ENCODE measurements around the gene RNF150.
"Not testable (repeated sequence)": the region's sequence is repeated elsewhere in the genome, so short reads cannot be mapped to it uniquely, and the experiment has no call there.

RNF150 gene

DNA sequence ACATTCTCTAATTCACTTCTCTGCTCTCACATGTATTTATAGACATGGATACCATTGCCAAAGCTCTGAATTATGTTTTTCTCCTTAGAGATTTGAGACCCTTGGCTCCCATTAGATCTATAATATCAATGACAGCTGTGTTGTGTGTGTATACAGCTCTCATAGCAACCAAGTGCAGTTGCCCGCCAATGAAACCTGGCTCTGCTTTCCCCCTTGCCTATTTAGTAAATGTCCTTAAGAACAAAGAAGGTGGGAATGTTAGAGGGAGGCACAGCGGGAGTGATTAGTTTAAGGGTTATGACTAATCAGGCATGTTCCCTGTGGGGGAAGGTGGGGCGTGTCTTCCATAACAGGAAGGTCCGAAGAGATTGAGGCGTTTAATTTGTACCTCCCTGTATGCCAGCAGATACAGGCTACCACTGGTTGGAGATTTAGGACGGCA lies 276.6 kb downstream of the RNF150 start:
- DNase-seq = no peak

DNA sequence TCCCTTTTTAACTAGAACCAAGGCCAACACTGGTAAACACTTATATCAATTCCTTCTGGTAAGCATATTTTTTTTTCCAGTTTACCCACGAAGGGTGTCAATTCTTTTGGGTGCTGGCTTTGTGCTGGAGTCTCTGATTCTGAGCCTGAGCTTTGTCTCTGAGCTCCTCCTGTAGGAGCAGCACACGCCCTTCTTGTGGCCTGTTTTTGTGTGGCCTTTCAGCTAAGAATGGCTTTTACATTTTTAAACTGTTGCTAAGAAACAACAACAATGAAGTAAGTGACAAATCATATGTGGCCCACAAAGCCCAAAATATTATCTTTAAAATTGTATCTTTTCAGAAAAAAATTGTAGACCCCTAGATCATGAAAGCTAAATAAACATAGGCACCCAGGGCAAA lies 279.1 kb downstream of the RNF150 start:
- no peak for DNase-seq

DNA sequence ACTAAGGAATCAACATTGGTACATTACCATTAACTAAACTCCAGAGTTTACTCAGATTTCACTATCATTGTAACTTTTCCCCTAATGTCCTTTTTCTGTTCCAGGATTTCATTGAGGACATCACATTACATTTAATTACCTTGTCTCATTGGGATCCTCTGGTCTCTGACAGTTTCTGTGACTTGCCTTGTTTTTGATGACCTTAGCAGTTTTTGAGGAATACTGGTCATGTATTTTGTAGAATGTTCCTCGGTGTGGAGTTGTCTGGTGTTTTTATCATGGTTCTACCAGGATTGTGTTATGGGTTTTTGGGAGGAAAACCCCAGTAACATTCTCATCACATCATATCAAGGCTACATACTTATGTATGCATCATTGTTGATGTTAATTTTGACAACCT lies 281.5 kb downstream of the RNF150 start:
- no peak for DNase-seq

DNA sequence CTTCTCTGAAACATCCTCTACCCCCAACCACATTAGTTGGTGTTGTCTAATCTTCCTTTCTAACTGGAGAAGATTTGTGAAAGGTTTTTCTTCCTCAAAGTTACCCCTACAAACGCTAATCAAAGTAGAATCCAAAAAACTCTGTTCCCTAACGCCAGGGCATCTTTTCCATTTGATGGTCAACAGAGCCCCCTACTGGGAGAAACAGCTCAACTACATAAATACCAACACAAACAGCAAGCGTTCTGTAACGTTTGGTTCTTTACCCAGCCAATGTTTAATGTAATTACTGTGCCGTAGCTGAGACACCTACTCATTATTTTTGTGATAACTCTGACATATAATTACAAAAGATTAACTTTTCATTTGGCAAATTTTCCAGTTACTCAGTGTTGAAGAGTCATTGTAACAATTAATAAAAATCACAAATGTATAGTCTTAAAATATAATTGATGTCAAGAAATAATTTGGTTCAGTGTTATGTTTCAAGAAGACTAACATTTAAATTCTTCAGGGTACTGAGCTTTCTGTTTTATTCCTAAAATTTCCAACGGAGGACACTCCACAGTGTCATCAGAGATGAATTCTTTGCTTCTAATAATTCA lies 282.1 kb downstream of the RNF150 start:
- no peak for DNase-seq

DNA sequence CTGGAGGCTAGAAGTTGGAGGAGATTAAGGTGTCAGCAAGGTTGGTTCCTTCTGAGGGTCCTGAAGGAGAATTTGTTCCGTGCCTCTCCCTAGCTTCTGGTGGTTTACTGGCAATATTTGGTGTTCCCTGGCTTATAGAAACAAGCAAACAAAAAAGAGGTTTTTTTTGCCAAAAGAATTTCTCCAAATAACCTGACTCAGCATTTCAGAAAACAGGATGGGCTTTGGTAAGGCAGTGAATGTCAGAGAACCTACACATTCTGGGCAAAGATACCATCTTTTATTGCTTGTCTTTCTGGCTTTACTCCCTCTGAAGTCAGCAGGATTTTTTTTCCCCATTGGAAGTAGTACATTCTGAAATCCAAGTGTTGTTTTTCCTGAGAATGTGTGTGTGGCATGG lies 283.7 kb downstream of the RNF150 start:
- DNase-seq = no peak

DNA sequence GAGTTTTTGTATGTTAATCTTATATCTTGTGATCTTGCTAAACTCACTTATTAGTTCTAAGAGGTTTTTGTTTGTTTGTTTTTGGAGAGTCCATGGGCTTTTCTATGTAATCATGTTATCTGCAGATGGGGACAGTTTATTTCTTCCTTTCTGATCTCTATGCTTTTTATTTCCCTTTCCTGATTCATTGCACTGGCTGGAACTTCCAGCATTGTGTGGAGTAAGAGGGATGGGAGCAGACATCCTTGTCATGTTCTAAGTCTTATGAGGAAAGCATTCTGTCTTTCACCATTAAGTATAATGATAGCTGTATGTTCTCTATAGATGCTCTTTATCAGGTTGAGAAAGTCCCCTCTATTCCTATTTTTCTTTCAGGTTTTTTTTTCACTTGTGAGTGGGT lies 286.5 kb downstream of the RNF150 start:
- no peak for DNase-seq

DNA sequence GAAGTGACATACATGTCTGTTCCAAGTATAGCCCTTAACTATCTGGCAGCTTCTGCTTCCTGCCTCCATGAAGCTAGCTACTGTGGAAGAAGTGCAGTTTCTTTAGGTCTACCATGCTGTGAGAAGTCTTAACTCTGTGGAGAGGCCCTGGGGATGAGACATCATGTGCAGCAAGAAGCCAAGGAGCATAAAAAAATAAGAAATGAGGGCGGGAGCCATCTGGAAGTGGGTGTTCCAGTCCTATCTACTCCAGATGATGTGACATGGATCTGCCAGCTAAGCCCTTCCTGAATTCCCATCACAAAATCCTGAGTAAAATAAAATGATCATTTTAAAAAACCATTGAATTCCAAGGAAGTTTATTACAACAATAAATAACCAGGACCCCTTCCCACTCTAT lies 289.2 kb downstream of the RNF150 start:
- DNase-seq = no peak

DNA sequence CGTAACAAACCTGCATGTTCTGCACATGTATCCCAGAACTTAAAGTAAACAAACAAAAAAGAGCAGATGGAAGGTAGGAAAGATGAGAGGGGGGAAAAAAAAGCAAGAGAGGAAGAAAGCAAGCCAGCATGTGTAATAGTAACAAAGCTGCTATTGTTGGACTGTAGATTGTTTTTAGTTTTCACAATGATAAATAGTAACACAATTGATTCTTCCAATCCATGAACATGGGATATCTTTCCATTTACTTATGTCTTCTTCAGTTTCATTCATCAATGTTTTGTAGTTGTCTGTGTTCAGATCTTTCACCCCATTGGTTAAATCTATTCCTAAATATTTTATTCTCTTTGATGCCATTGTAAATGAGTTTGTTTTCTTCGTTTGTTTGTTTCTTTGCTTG lies 292.1 kb downstream of the RNF150 start:
- no peak for DNase-seq

DNA sequence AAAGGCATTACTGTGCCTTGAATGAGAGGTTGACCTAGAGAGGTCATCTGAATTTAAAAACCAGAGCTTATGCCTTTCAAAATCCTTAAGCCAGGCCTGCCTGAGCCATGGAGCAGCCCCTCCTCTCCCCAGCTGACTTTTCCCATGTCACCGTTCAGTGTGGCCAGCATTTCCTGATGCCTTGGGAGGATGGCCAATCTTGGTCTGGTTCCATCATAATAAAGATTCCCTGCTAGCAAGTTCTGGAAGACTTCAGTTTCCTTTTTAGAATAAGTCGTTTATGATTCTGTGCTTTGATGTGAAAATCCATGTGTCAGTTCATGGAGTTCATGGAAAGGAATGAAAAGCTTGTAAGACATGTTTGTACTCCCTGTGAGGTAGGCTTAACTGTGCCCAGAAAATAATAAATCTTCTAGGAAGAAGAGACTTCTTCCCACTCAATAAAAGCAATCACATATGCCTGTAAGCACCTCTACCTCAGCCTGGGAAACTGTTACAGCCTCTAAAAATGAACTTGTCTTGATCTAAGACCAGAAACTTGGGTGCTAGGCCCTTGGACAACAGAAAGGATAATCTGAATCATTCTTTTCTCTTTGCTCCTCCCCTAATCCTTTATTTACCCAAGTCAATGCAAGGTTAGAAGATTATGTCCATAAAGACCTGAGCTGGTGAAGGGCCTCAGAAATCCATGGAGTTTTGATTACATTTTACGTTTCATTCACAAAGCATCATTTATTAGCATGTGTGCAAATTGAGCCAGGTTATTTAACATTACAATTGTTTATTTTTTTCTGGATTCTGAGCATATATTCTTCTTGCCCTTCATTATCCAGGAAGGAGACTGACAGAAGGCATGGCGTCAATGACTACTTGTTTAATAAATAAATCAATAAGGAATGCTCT lies 293.1 kb downstream of the RNF150 start:
- DNase-seq = no peak

DNA sequence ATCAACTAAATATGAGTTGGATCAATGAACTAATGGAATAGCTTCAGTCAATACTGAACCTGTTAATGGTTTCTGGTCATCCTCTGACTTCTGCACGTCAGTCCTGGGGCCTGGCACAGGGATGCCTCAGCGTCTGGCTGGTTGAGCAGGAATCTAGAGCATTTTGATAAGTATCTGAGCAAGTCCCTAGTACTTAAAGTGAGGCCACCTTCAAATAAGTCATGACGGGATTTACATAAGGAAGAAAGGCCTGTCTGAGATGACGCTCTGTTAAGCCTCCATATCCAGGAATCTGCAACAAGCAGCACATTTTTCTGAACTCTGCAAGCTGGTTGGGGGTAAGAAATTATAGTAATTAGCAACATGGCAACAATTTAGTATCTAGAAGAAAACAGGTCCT lies 293.9 kb downstream of the RNF150 start:
- no peak for DNase-seq

DNA sequence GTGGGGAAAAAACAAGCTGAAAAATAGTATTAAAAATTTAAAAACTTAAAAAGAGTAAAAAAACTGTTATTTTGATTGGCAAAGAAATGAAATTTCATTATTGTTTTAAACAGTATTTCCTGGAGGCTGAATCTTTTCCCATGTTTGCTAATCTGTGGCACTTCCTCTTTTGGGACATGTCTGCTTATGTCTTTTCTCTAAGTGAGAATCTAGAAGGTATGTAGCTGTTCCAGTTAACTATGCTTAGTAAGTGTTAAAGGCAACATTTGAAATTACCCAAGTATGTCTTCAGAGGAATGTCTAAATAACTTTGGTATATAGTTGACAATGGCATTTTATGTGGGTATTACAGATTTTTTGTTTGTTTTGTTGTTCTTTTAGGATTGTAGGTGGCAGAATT lies 295.5 kb downstream of the RNF150 start:
- no peak for DNase-seq

DNA sequence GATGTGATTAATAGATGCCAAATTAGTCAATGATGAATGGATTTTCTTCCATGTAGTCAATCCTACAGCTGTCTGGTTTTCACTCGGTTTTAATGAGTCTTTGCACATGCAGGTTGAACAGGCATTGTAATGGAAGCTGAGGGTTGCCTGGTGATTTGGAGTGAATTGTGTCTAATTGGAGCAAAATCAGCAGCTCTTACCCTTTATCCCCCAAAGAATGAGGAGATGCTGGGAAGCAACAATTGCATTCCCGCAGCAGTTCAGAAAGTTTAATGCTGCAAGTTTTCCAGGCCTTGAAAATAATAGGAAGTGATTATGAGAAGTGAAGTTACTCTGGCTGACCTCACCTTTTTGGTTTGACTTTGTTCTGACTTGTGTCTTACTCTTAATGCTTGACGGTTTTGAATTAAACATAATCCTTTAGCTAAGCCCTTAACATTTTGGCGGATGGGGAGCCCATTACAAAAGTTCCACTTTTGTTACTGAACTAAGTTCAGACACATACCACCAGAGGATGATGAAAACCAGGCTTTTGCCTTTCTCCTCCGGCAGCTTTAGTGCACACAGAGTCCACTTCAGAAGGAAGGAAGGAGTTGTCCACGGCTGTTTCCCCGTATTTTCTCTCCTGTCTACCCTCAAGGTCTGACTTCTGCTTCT lies 298.3 kb downstream of the RNF150 start:
- DNase-seq = no peak

DNA sequence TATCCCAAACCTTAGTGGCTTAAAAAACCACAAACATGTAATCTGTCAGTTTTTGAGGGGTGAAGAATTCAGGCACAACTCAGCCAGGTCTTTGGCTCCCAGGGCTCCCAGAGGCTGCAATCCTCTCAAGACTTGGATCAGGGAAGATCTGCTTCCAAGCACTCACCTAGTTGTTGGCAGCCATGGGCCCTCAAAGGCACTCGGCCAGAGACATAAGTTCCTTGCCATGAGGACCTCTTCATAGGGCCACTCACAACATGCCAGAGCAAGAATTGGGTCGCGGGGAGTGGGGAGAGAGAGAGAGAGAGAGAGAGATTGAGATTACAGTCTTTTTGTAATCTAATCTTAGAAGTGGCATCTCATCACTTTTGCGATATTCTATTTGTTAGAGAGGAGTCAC lies 300.0 kb downstream of the RNF150 start:
- no peak for DNase-seq

DNA sequence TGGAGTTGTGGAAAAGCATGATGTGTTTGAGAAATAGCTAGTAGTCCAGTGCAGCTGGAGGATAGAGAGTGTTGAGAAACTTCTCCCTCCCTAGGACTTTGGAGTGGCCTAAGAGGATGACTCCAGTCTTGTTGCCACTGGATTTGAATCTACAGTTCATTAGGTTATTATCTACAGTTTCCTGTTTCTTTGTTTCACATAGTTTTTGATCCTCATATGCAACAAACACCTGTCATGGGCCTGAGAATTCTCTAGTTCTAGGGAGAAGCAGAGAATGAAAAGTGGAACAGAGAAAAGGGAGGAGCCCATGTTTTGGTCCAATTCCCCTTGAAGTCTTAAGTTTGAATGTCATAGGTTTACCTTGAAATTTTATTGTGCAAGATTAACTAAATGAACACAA lies 303.4 kb downstream of the RNF150 start:
- DNase-seq = no peak

DNA sequence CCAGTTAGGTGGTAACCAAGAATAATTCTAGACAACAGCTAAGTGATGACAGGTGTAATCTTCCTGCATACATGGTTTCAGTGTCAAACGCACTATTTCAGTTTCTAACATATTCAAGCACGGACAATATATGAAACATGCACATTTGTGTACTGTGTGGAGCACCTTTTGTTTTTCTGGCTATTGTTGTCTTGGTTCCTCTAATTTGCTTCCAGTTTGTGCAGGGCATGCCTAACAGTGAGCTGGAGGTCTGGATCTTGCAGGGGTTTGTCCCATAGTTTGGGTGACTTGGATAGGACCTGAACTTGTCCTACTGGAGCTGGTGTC lies 306.6 kb downstream of the RNF150 start:
- no peak for DNase-seq

DNA sequence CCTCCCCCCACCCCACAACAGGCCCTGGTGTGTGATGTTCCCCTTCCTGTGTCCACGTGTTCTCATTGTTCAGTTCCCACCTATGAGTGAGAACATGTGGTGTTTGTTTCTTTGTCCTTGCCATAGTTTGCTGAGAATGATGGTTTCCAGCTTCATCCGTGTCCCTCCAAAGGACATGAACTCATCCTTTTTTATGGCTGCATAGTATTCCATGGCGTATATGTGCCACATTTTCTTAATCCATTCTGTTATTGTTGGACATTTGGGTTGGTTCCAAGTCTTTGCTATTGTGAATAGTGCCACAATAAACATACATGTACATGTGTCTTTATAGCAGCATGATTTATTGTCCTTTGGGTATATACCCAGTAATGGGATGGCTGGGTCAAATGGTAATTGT lies 312.7 kb downstream of the RNF150 start:
- DNase-seq = not testable (repeated sequence)

DNA sequence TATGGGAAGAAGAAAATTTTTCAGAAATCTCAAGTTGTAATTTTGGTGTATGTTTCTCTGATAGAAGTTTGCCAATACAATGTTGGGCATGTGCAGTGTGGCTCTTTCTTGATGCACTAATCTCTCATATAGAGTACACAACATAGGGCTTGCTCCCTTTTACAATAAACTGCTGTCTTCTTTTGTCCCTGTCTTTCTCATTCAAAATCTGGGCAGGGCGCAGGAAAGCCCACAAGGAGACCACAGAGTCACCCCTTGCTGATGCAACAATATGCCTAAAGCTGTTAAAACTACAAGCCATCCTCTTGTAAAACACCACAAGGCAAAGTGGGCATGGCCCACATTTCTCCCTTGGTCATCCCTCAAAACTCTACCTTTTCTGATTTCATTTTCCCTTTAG lies 313.7 kb downstream of the RNF150 start:
- no peak for DNase-seq

DNA sequence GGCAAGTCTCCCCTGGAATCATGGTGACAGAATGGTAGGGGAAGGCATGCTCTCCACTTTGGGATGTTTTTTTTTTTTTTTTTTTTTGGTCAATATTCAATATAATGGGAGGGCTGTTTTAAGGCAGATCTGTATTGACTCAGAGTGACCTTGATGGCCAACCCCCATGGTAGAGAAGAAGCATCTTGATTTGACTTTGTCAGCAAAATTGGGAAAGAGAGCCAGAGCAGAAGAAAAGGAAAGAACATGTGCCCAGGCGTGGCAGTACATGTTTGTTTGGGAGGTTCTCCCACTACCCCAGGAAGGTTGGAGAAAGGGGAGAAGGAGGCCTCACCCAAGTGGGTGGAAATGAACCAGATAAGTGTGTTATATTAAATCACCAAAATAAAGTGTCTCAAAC lies 314.8 kb downstream of the RNF150 start:
- no peak for DNase-seq

DNA sequence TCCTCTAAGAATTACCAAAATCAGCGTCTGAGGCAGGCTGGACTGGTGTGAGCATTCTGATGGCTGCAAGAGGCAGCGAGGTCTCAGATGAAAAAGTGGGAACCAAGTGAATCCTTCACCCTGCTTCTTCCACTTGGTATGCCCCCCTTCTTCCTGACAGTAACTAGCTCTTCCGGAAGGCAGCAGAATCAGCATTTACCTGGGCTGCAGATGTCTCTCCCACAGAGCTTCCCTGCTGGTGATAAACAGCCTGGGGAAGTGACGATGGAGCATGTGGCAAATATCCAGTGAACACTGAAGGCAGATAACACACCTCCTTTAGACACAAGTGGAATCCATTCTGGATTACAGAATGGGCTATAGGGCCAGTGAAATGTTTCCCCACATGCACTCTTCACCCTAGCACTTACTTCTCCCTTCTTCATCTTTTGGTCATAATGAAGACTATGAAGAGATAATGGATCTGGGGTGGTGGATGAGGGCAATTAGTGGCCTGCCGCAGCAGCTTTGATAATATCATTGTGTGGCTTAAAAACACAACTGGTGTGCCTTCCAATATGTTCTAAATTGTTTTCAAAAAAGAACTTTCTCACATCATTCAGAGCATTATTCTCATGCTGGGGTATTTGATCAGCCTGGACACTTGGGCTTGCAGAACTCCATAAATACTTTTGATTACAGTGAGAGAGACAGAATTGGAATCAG lies 316.3 kb downstream of the RNF150 start:
- no peak for DNase-seq

DNA sequence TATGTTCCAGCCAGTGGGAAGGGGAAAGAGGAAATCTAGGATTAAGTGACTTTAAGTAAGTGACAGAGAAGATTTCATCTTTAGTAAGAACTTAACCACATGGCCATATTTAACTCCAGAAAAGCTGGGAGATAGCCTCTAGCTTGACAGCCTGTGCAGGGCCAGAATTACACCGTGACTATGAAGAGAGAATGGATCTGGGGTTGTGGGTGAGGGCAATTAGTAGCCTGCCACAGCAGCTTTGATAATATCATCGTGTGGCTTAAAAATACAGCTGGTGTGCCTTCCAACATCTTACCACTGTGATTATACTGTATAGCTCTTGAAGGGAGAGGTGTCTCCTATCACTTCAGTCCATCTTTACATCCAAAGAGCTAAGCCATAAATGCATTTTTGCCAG lies 319.5 kb downstream of the RNF150 start:
- no peak for DNase-seq

DNA sequence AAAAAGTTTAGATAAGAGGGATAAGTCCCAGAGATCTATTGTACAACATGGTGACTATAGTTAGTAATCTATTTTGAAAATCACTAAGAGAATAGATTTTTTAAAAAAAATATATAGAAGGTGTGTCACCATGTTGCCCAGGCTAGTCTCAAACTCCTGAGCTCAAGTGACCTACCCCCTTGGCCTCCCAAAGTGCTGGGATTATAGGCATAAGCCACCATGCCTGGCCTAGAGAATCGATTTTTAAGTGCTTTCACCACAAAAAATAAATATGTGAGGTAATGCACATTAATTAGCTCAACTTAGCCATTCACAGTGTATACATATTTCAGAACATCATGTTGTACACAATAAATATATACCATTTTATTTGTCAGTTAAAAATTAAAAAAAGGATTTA lies 320.4 kb downstream of the RNF150 start:
- DNase-seq = no peak

DNA sequence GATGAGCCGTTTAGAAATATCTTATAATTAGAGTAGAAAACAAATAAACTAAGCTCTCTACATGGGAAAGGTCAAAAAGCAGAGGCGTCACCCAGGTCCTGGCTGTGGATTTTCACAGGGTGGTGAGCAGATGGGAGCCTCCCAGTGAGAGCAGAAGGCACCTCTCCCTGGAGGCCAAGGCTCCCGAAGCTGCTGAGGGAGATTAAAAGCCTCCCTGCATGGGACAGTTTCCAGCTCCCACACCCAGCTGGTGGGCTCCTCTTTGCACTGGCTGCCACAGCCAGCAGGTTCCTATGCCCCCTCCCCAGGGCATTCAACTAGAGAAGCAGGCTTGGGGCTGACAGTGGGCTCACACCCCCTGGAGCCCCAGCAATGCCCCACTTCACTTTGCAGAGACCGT lies 321.8 kb downstream of the RNF150 start:
- no peak for DNase-seq

DNA sequence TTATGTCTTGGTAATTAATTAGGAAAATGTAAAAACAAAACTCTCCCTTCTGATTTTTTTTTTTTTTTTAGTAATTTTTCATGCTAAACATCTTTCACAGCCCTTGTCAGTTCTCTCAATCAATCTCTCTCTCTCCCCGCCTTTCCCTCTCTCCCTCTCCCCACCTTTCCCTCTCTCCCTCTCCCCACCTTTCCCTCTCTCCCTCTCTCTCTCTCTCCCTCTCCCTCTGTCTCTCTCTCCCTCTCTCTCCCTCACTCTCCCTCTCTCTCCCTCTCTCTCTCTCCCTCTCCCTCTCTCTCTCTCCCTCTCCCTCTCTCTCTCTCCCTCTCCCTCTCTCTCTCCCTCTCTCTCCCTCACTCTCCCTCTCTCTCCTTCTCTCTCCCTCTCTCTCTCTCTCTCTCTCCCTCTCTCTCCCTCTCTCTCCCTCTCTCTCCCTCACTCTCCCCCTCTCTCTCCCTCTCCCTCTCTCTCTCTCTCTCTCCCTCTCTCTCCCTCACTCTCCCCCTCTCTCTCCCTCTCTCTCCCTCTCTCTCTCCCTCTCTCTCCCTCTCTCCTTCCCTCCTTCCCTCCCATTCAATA lies 322.6 kb downstream of the RNF150 start:
- DNase-seq = not testable (repeated sequence)
